Spinal cord (tissue), 10 donors: ENCODE data around the gene AKT2. TPM values are rescaled to one million over a fixed set of nuclear protein-coding genes. Genes with fewer than 3 reads are reported as not detected.

Experiments used
- DNase-seq, 6 donors: peaks; one replicate each; pipeline versions ENCODE4 v3.0.0 to v3.0.0-alpha.2; 2013 to 2015; ENCODE audit warnings: low spot score in 6 of 6, low read depth in 4 of 6
- H3K27ac ChIP-seq: one replicate; pipeline ENCODE4 v1.5.1; 2013; ENCODE audit warnings: low read depth, low read length, control low read depth
- H3K27me3 ChIP-seq: one replicate; pipeline ENCODE4 v1.6.1; 2013; ENCODE audit warnings: low read length; ENCODE audit not compliant: control insufficient read depth, insufficient read depth
- H3K36me3 ChIP-seq: one replicate; pipeline ENCODE4 v1.6.1; 2013; ENCODE audit warnings: low read length; ENCODE audit not compliant: control insufficient read depth, insufficient read depth
- H3K4me1 ChIP-seq: one replicate; pipeline ENCODE4 v1.6.1; 2013; ENCODE audit warnings: low read length; ENCODE audit not compliant: control insufficient read depth, insufficient read depth
- H3K4me3 ChIP-seq: one replicate; pipeline ENCODE4 v1.5.1; 2013; ENCODE audit warnings: low read depth, low read length, control low read depth
- H3K9me3 ChIP-seq: one replicate; pipeline ENCODE4 v1.6.1; 2013; ENCODE audit warnings: low read length; ENCODE audit not compliant: control insufficient read depth, insufficient read depth
- WGBS: methylation state at CpG from one replicate; pipeline ENCODE4 v1.1.5; 2013; ENCODE audit warnings: missing lambda C conversion rate; ENCODE audit not compliant: insufficient coverage; 5-methylcytosine and 5-hydroxymethylcytosine counted together
- polyA plus RNA-seq, 2 donors: library from polyadenylated mRNA; unstranded; fragments of 120-200 nt; gene quantifications; one replicate each; pipeline ENCODE4 v1.2.1, GENCODE V29; 2013; ENCODE audit not compliant: insufficient read length in 2 of 2
- total RNA-seq, 2 donors: library from RNA; depleted of rRNA in 1 of 2; stranded (reverse); fragments of 120-200 nt in 1 of 2; fragments of >200 nt in 1 of 2; gene quantifications; one replicate each; pipeline versions ENCODE4 v1.2.3 to v1.2.4, GENCODE V29; 2013 to 2014
- donor health status: healthy.

AKT2 gene
- total and polyA plus RNA-seq, 4 donors = 62.8 to 210 (median 140) TPM

DNA sequence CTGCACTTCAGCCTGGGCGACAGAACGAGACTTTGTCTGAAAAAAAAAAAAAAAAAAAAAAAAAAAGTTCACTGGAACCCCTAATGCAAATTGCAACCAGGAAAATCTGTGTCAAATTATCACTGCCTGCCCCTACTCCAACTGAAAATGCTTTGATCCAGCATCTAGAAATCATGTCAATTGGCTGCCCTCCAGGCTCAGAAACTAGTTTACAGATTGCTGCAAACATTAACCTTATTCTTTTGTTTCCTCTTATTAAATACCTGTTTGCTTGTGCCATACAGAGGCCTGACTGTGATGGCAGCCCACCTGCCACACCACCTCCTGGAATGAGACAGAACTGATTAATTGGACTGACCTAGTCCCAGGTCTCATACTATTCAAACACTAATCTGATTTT, 18.6 kb upstream of the AKT2 start:
- no peak for DNase-seq
- no peak overlapping the region for H3K27ac ChIP-seq
- H3K36me3 ChIP-seq = no peaks in the 10 kb centered on the region
- H3K4me3 ChIP-seq = no peak overlapping the region
- no CpG with 5 or more reads among the region's 2 CpGs for WGBS
- H3K27me3 ChIP-seq = no peaks in the 10 kb centered on the region
- H3K4me1 ChIP-seq = no peaks in the 10 kb centered on the region
- H3K9me3 ChIP-seq = no peaks in the 10 kb centered on the region

DNA sequence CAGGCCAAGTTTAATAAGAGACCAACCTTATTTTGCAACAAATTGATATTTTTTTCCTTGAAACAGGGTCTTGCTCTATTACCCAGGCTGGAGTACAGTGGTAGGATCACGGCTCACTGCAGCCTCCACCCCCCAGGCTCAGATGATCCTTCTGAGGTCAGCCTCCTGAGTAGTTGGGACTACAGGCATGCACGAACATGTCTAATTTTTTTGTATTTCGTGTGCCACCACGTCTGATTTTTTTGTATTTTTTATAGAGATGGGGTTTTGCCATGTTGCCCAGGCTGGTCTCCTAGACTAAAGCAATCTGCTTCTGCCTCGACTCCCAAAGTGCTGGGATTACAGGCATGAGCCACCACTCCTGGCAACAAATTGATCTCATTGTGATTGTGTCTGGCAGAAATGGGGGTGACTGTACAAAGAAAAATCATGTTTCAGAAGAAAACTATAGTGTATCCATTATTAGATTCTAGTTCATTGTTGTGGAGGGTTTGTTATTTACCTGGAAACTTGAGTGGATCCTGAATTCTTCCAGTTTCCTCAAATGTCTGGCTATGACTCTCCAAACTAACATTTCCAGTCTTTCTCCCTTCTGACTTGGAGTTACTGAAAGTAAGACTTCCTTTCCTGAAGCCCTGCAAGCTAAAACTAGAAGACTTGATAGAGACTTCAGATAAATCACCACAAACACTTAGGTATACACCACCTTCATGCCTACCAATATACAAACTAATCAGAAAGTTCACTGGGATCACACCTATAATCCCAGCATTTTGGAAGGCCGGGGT, 17.3 kb upstream of the AKT2 start:
- no peaks in the 10 kb centered on the region for H3K4me1 ChIP-seq

DNA sequence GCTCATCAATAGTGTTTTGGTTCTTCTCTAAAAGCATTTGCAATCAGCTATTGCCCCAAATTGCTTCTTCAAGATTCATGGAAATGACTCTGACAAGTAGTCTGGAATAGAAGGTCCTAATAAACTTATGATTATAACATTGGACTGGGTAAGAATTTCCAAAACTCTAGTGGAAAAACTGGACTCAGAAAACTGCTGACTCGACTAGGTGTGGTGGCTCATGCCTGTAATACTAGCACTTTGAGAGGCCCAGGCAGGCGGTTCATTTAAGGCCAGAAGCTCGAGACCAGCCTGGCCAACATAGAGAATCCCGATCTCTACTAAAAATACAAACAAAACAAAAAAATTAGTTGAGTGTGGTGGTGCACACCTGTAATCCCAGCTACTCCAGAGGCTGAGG, 15.5 kb upstream of the AKT2 start:
- Histone ChIP-seq H3K27ac (no peak overlapping the region), H3K27me3 (no peaks in the 10 kb centered on the region)

More for the DNA sequence above, 17.3 kb upstream of the AKT2 start:
- no peak overlapping the region for H3K27ac ChIP-seq
- no peaks in the 10 kb centered on the region for H3K36me3 ChIP-seq
- 87% methylated on average over 6 of the region's 6 CpGs for WGBS
- DNase-seq = no peak
- H3K4me3 ChIP-seq = no peak overlapping the region
- no peaks in the 10 kb centered on the region for H3K27me3 ChIP-seq
- no peaks in the 10 kb centered on the region for H3K9me3 ChIP-seq

DNA sequence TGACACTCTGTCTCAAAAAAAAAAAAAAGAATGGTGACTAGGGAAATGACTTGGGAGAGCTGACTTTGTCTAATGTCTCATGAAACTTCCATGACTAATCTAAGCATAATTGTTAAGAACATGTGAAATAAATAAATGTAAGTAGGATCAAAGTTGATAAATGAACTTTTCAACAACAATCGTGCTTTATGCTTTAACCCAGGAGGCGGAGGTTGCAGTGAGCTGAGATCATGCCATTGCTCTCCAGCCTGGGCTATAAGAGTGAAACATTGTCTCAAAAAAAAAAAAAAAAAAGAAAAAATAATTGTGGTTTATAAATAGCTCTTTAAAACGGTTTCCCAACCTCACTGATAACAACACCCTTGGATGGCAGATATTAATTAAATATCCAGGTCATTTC, 12.9 kb upstream of the AKT2 start:
- no CpG with 5 or more reads among the region's 3 CpGs for WGBS
- H3K36me3 ChIP-seq = no peaks in the 10 kb centered on the region
- H3K27ac ChIP-seq = no peak overlapping the region
- no peaks in the 10 kb centered on the region for H3K4me1 ChIP-seq
- DNase-seq = no peak
- no peaks in the 10 kb centered on the region for H3K9me3 ChIP-seq
- H3K4me3 ChIP-seq = no peak overlapping the region
- no peaks in the 10 kb centered on the region for H3K27me3 ChIP-seq

More for the DNA sequence above, 15.5 kb upstream of the AKT2 start:
- Histone ChIP-seq H3K4me3 (no peak overlapping the region), H3K9me3 (no peaks in the 10 kb centered on the region), H3K4me1 (no peaks in the 10 kb centered on the region), H3K36me3 (no peaks in the 10 kb centered on the region)
- DNase-seq = no peak
- WGBS = 100% methylated on average over 3 of the region's 4 CpGs

DNA sequence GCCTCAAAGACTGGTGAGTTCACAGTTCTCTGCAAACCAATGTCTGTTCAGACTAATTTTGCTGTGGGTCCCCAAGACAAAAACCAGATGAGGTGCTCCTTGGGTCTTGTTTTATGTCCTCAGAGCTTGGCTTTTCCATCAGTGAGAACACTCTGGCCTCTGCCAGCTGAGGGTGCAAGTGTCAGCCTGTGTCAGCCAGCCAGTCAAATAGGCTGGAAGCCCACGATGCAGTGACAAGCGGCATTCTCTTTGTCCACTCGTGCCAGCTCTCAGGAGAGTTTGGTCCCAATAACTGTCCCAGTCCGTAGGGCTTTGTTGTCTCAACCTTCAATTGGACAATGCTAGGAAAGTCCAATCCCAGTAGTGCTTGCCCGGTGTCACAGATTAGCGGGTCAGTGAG, 9.4 kb upstream of the AKT2 start:
- DNase-seq = no peak
- no peaks in the 10 kb centered on the region for H3K9me3 ChIP-seq
- H3K4me1 ChIP-seq = no peaks in the 10 kb centered on the region
- no peaks in the 10 kb centered on the region for H3K36me3 ChIP-seq
- no peak overlapping the region for H3K27ac ChIP-seq
- no peaks in the 10 kb centered on the region for H3K27me3 ChIP-seq
- WGBS = 76% methylated on average over 6 of the region's 6 CpGs
- no peak overlapping the region for H3K4me3 ChIP-seq

DNA sequence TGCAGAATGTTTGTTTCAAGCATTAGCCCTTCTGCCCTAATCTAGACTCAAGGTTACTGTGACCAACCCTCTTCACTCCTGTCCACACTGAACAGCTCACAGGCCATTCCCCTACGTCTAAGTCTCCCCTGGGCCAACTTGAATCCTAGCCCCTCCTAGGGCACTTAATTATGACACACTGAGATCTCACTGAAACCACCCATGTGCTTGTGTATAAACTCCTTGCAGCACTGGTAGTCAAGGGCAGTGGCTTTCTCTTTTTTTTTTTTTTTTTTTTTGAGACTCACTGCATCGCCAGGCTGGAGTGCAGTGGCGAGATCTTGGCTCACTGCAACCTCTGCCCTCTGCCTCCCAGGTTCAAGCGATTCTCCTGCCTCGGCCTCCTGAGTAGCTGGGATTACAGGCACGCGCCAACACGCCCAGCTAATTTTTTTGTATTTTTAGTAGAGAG, 1.9 kb upstream of the AKT2 start:
- no peak for DNase-seq
- Histone ChIP-seq H3K4me3 (no peak overlapping the region), H3K36me3 (peaks cover 9% of the 10 kb centered on the region), H3K27ac (no peak overlapping the region), H3K27me3 (no peaks in the 10 kb centered on the region), H3K9me3 (no peaks in the 10 kb centered on the region), H3K4me1 (peaks cover 20% of the 10 kb centered on the region)
- WGBS = 83% methylated on average over 4 of the region's 8 CpGs

DNA sequence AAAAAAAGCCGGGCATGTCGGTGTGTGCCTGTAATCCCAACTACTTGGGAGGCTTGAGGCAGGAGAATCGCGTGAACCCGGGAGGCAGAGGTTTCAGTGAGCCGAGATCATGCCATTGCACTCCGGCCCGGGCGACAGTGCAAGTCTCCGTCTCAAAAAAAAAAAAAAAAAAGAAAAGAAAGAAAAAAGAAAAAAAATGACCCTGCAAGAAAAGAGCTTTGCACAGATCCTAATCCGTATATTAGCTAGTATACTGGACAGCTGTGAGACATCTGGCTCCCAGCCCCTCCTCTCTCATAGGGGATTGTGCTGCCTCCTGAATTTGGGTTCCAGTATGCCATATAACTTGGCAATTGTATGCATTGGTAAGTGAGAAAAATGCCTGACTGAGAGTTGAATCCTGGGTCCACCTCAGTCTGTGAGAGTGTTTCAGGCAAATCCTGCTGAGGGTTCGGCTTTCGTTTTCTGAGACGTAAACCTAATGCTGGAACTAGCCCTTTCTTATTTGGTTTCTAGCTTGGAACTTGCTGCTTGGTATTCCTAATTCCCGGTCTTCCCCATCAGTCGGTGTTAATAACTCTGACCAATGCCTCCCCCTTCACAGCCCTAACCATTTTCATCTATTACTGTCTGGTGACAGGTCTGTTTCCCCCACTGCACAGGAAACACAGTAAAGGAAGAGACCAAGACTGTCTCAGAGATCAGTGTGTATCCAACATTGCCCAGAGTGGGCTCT, 1.3 kb upstream of the AKT2 start:
- 86% methylated on average over 5 of the region's 16 CpGs for WGBS
- Histone ChIP-seq H3K4me1 (peaks cover 20% of the 10 kb centered on the region), H3K4me3 (no peak overlapping the region), H3K9me3 (no peaks in the 10 kb centered on the region), H3K27ac (peak overlapping the region; percentile 98), H3K36me3 (peaks cover 9% of the 10 kb centered on the region), H3K27me3 (no peaks in the 10 kb centered on the region)
- DNase-seq = no peak

DNA sequence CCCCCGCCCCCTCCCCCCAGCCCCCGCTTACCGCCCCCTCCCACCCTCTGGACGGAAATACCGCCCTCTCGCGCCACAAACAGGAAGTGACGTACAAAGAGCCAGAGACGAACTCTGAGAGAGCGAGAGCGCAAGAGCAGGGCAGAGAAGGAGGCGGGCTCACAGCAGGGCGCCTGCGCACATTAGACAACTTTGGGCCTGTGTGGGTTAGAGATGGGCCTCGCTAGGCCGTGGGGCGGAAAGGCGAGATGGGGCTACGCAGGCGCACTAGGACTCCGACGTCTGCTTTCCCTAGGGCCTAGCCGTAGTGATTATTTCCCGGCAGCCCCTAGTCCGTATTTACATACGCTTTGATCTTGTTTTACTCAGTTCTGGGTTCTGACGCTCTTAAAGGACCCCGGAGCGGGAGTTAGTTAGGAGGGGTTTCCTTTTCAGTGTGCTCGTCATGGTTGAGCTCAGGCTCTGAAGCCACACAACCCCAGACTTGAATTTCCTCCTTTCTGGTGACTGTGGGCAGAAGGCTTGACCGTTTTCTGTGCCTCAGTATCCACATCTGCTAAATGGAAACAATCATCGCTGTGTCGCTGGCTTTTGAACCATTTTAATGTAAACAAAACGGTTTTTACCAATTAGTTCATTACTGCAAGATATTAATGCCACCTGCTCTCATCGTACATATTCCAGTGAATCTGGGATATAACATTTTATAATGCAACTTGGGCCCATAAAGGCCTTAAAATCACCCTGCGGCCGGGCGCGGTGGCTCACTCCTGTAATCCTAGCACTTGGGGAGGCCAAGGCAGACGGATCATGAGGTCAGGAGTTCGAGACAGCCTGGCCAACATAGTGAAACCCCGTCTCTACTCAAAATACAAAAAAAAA, 449 bp upstream of the AKT2 start:
- 15% methylated on average over 30 of the region's 42 CpGs for WGBS

DNA sequence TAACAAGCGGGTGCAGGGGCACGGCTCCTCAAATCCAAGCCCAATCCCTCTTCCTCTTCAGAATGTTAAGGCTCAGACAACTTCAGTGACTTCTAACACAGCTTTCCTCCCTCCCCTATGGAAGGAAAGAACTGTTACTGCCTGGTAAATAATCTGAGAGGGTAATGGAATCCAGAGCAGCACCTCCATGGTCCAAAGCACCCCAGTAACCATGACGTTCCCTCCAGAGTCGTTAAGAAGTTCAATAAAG, 969 bp downstream of the AKT2 start:
- H3K4me1 ChIP-seq = peaks cover 38% of the 10 kb centered on the region
- H3K4me3 ChIP-seq = peak overlapping the region; percentile 80
- peak overlapping the region; percentile 93 for H3K27ac ChIP-seq
- no peaks in the 10 kb centered on the region for H3K27me3 ChIP-seq
- DNase-seq = no peak
- no peaks in the 10 kb centered on the region for H3K9me3 ChIP-seq
- 0% methylated on average over 2 of the region's 4 CpGs for WGBS
- H3K36me3 ChIP-seq = peaks cover 26% of the 10 kb centered on the region

More for the DNA sequence above, 449 bp upstream of the AKT2 start:
- Histone ChIP-seq H3K27ac (peak overlapping the region; percentile 98), H3K4me1 (peaks cover 23% of the 10 kb centered on the region), H3K4me3 (peak overlapping the region; percentile 80), H3K36me3 (peaks cover 14% of the 10 kb centered on the region), H3K27me3 (no peaks in the 10 kb centered on the region), H3K9me3 (no peaks in the 10 kb centered on the region)
- DNase-seq = peak; percentile 97 to 100 (median 100)
